MCF 10A (cell line): ENCODE results near the gene LIMS2. TPM values are rescaled to one million over a fixed set of nuclear protein-coding genes. Genes with fewer than 3 reads are reported as not detected.

ENCODE experiments used
- BruUV-seq: library from RNA; stranded (reverse); fragments of 400-500 nt; replicated peaks from 2 replicates; lab custom pipeline; 2021; lab: Mats Ljungman, UMichigan
- CTCF ChIA-PET: fragments of 300-600 bp; sonication (Branson Sonifier 250); formaldehyde crosslinking; extraction: SDS; loops from one replicate; lab custom pipeline; 2021; ENCODE audit warnings: antibody characterized with exemption, inconsistent platforms; lab: Yijun Ruan, JAX
- POLR2A ChIA-PET: fragments of 300-600, 350-650 bp; sonication (Branson Sonifier 250); formaldehyde crosslinking; extraction: SDS; loops from one replicate; lab custom pipeline; 2020; ENCODE audit warnings: antibody characterized with exemption, inconsistent platforms; lab: Yijun Ruan, JAX
- DNase-seq: peaks from one replicate; pipeline ENCODE4 v3.0.0-alpha.2; 2018; ENCODE audit not compliant: unreplicated experiment
- H3K27ac Mint-ChIP-seq: one replicate; pipeline ENCODE4 v1.8.0; 2022; ENCODE audit warnings: mild to moderate bottlenecking, low read depth, mixed read lengths; ENCODE audit not compliant: unreplicated experiment
- H3K27me3 Mint-ChIP-seq: one replicate; pipeline ENCODE4 v1.8.0; 2022; ENCODE audit warnings: mixed read lengths; ENCODE audit not compliant: insufficient read depth, unreplicated experiment
- H3K36me3 Mint-ChIP-seq: one replicate; pipeline ENCODE4 v1.8.0; 2022; ENCODE audit warnings: mild to moderate bottlenecking, moderate library complexity, mixed read lengths; ENCODE audit not compliant: insufficient read depth, unreplicated experiment
- H3K4me1 Mint-ChIP-seq: one replicate; pipeline ENCODE4 v1.8.0; 2022; ENCODE audit warnings: mixed read lengths; ENCODE audit not compliant: insufficient read depth, unreplicated experiment
- H3K4me3 Mint-ChIP-seq: one replicate; pipeline ENCODE4 v1.8.0; 2022; ENCODE audit warnings: mild to moderate bottlenecking, moderate library complexity, mixed read lengths; ENCODE audit not compliant: unreplicated experiment
- H3K9me3 Mint-ChIP-seq: one replicate; pipeline ENCODE4 v1.8.0; 2022; ENCODE audit warnings: mixed read lengths; ENCODE audit not compliant: unreplicated experiment
- CTCF ChIP-seq: fragments of 200-600 bp; IDR thresholded peaks from one replicate; pipeline ENCODE4 v1.8.0; 2022; ENCODE audit warnings: antibody characterized with exemption, mild to moderate bottlenecking; ENCODE audit not compliant: unreplicated experiment
- intact Hi-C: fragments of 100-400 bp; cut with micrococcal nuclease; formaldehyde crosslinking; loops from 2 replicates; pipeline ENCODE4 v1.14.1; 2022
- total RNA-seq: library from RNA; stranded (reverse); gene quantifications from 2 replicates; pipeline ENCODE4 v1.2.3, GENCODE V29; 2022

Gene LIMS2
- total RNA-seq, 1 experiment from 2014 or later = not detected

GRCh38 chr2:127650041-127650784, 25.1 kb downstream of the LIMS2 start:
- TF ChIP-seq CTCF = no peak
- no peaks in the 10 kb centered on the region for H3K9me3 Mint-ChIP-seq
- POLR2A ChIA-PET = interaction anchor here (0.7 to 1.2 kb wide), 4 partner anchors 10 to 125 kb away, joined by 3 to 7 read pairs (median 4); partner anchors contain the start of genes IWS1 and SFT2D3
- CTCF ChIA-PET = interaction anchor here (0.6 to 3.0 kb wide), 24 partner anchors 11 to 1038 kb away, joined by 3 to 12 read pairs (median 3); partner anchors contain the start of gene LIMS2
- H3K4me3 Mint-ChIP-seq = no peak overlapping the region
- intact Hi-C loops = no loop called here
- no peaks in the 10 kb centered on the region for H3K36me3 Mint-ChIP-seq
- H3K4me1 Mint-ChIP-seq = peaks cover 4% of the 10 kb centered on the region
- H3K27ac Mint-ChIP-seq = no peak overlapping the region
- H3K27me3 Mint-ChIP-seq = no peaks in the 10 kb centered on the region
- no peak for DNase-seq
- BruUV-seq = no TSS peak

- CTCF ChIA-PET = interaction anchor here (0.6 to 3.0 kb wide), 21 partner anchors 10 to 477 kb away, joined by 3 to 12 read pairs (median 4); partner anchors contain the start of gene LIMS2
- no TSS peak for BruUV-seq
- Mint-ChIP-seq H3K27ac (no peak overlapping the region), H3K4me1 (peaks cover 4% of the 10 kb centered on the region), H3K27me3 (no peaks in the 10 kb centered on the region), H3K9me3 (no peaks in the 10 kb centered on the region), H3K36me3 (no peaks in the 10 kb centered on the region), H3K4me3 (no peak overlapping the region)
- TF ChIP-seq CTCF = peak; percentile 59
- POLR2A ChIA-PET = interaction anchor here (0.7 to 1.2 kb wide), 4 partner anchors 9 to 124 kb away, joined by 3 to 7 read pairs (median 4); partner anchors contain the start of genes IWS1 and SFT2D3
- peak; percentile 90 for DNase-seq
- intact Hi-C loops = loop anchor here (1.0 to 5.0 kb wide), 5 partner anchors 58 to 452 kb away; partner anchors contain the start of gene IWS1
Measured at GRCh38 chr2:127649684-127650040, 25.7 kb downstream of the LIMS2 start.

- POLR2A ChIA-PET = interaction anchor here (1.2 kb wide), 2 partner anchors 9 to 124 kb away, joined by 3 to 4 read pairs; no protein-coding TSS in a partner anchor
Measured at GRCh38 chr2:127649100-127649611, 26.2 kb downstream of the LIMS2 start.

More at GRCh38 chr2:127649100-127649611, 26.2 kb downstream of the LIMS2 start:
- no TSS peak for BruUV-seq
- peak; percentile 55 for DNase-seq
- peaks cover 4% of the 10 kb centered on the region for H3K4me1 Mint-ChIP-seq
- H3K9me3 Mint-ChIP-seq = no peaks in the 10 kb centered on the region
- no peak overlapping the region for H3K4me3 Mint-ChIP-seq
- no peaks in the 10 kb centered on the region for H3K36me3 Mint-ChIP-seq
- intact Hi-C loops = loop anchor here (1.0 to 5.0 kb wide), 5 partner anchors 58 to 452 kb away; partner anchors contain the start of gene IWS1
- no peak overlapping the region for H3K27ac Mint-ChIP-seq
- CTCF ChIA-PET = interaction anchor here (0.5 to 3.0 kb wide), 7 partner anchors 10 to 504 kb away, joined by 3 to 12 read pairs (median 4); partner anchors contain the start of gene LIMS2
- no peak for TF ChIP-seq CTCF
- no peaks in the 10 kb centered on the region for H3K27me3 Mint-ChIP-seq
